Spleen (tissue), 11 donors: ENCODE measurements around the gene APOL4. TPM values are rescaled to one million over a fixed set of nuclear protein-coding genes. Genes with fewer than 3 reads are reported as not detected.

Source experiments
- DNase-seq: peaks from one replicate; pipeline ENCODE4 v3.0.0-alpha.2; 2020
- H3K27ac ChIP-seq, 8 donors: fragments of 200-600 bp; sonication (generic) in 7 of 8; 1 replicate in 4 of 8; 2 replicates in 4 of 8; pipeline versions ENCODE4 v1.5.0 to v1.8.0; 2016 to 2021; ENCODE audit warnings: inconsistent platforms in 4 of 8, mild to moderate bottlenecking in 4 of 8, moderate library complexity in 1 of 8
- H3K27me3 ChIP-seq, 7 donors: fragments of 200-600 bp; sonication (generic) in 6 of 7; replicated peaks in 1 of 7; 1 replicate in 4 of 7; 2 replicates in 3 of 7; pipeline versions ENCODE4 v1.5.0 to v1.8.0; 2016 to 2021; ENCODE audit warnings: inconsistent platforms in 3 of 7, mild to moderate bottlenecking in 1 of 7
- H3K36me3 ChIP-seq, 6 donors: fragments of 200-600 bp; sonication (generic) in 5 of 6; 1 replicate in 4 of 6; 2 replicates in 2 of 6; pipeline versions ENCODE4 v1.5.0 to v1.8.0; 2016 to 2021; ENCODE audit warnings: inconsistent platforms in 2 of 6
- H3K4me1 ChIP-seq, 6 donors: fragments of 200-600 bp; sonication (generic) in 5 of 6; 1 replicate in 3 of 6; 2 replicates in 3 of 6; pipeline versions ENCODE4 v1.5.0 to v1.8.0; 2016 to 2021; ENCODE audit warnings: inconsistent platforms in 3 of 6
- H3K4me3 ChIP-seq, 8 donors: fragments of 200-600 bp; sonication (generic) in 7 of 8; 1 replicate in 4 of 8; 2 replicates in 4 of 8; pipeline versions ENCODE4 v1.5.0 to v1.8.0; 2016 to 2021; ENCODE audit warnings: inconsistent platforms in 4 of 8, mild to moderate bottlenecking in 4 of 8, moderate library complexity in 2 of 8
- H3K9me3 ChIP-seq, 8 donors: fragments of 200-600 bp; sonication (generic) in 7 of 8; 1 replicate in 4 of 8; 2 replicates in 4 of 8; pipeline versions ENCODE4 v1.5.0 to v1.8.0; 2016 to 2021; ENCODE audit warnings: inconsistent platforms in 4 of 8
- POLR2A ChIP-seq, 3 donors: fragments of 450-650 bp; IDR thresholded peaks; one replicate each; pipeline ENCODE4 v1.5.1; 2017; ENCODE audit warnings: antibody characterized with exemption in 3 of 3, mild to moderate bottlenecking in 1 of 3
- POLR2AphosphoS5 ChIP-seq, 3 donors: sonication (generic); formaldehyde crosslinking; IDR thresholded peaks; one replicate each; pipeline ENCODE4 v1.5.1; 2017; ENCODE audit warnings: antibody characterized with exemption in 3 of 3
- WGBS, 5 donors: extraction: QIAGEN DNeasy Blood & Tissue Kit in 3 of 5; methylation state at CpG; one replicate each; pipeline versions ENCODE4 v1.1.5 to v1.1.7; 2013 to 2018; 5-methylcytosine and 5-hydroxymethylcytosine counted together
- intact Hi-C: fragments of 100-400 bp; cut with DNase I; formaldehyde crosslinking; loops from one replicate; pipeline ENCODE4 v1.15.0; 2023; ENCODE audit warnings: low total_unique reads
- polyA plus RNA-seq, 3 donors: library from polyadenylated mRNA; stranded (reverse); fragments of 200-250 nt; gene quantifications; one replicate each; pipeline ENCODE4 v1.2.1, GENCODE V29; 2013
- total RNA-seq, 7 donors: library from RNA; depleted of rRNA in 3 of 7; stranded (reverse); fragments of >200 nt in 3 of 7; fragmentation: NEBNext Ultra II Directional in 4 of 7; extraction: Animal tissue kit (Norgen Biotek cat#: 25700) in 4 of 7; gene quantifications; one replicate each; pipeline versions ENCODE4 v1.1.0 to v1.2.1, GENCODE V29; 2016 to 2021
- TF ChIP-seq, protein P1 (sequence below), 11 experiments: fragments of 200-600 bp in 7 of 11; fragments of 450-650 bp in 4 of 11; sonication (generic) in 4 of 11; IDR thresholded peaks in 8 of 11; conservative IDR thresholded peaks in 3 of 11; 1 replicate in 7 of 11; 2 replicates in 4 of 11; pipeline versions ENCODE4 v1.4.0 to v1.8.0; 2016 to 2021; ENCODE audit warnings: antibody characterized with exemption in 11 of 11, inconsistent platforms in 4 of 11, mild to moderate bottlenecking in 1 of 11
- donor health status: healthy with polysubstance abuse.
- donor health status: DM: no; HTN: no; CAD: no; lungs with moderate emphysema.
- donor health status: DM: no; HTN: no; CAD: no.
- donor health status: Bipolar disorder and iron deficiency.
- donor health status: healthy.
- donor health status: DM: no; HTN: no; CAD: no.
- donor health status: DM: yes; HTN: yes; CAD: no.

Gene APOL4
- total and polyA plus RNA-seq, 10 donors: 2.5 to 14.4 (median 3.9) TPM; not detected in 1

DNA sequence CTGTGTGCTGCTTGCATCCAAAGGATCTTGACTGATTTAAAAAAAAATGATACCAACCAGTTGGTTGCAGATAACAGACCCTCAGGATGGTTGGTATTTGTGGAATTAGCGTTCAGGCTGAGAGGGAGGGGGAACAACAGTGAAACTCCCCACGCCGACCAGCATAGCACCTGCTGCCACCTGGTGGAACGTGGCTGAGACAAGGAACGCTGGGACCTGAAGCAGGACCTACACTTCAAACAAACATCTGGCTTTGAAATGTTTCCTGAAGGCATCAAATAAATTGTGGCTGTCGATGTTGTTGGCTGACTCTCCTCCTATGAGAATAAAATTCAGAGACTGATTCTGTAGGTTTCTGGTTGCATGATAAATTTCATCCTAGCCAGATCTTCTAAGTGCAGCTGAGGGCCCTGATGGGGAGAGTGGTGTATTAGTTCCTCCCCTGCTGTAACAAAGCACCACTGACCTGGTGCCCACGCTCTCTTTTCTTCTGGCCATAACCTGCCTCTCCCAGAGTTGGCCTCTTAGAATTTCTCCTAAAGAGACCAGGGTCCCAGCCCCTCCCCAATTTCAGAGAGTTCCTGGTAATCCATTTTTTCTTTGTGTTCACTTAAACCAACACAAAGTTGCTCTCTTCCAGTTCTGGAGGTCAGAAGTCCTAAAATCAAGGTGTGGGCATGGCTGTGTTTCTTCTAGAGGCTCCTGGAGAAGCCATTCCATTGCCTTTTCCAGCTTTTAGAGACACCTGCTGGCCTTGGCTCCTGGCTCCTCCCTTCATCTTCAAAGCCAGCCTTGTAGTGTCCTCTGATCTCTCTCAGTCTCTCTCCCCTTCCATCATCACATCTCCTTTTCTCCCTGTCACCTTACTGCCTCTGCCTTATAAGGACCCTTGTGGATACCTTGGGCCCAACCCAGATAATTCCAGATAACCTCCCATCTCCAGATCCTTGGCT lies 20.5 kb upstream of the APOL4 start:
- H3K27ac ChIP-seq: no peak overlapping the region
- intact Hi-C loops: no loop called here
- no peaks in the 10 kb centered on the region for H3K27me3 ChIP-seq
- TF ChIP-seq POLR2A (IDR thresholded peaks at IDR 0.05) (no peak), POLR2AphosphoS5 (IDR thresholded peaks at IDR 0.05) (peak in 1 of 3 donors; percentile 36)
- TF ChIP-seq, protein P1, sequence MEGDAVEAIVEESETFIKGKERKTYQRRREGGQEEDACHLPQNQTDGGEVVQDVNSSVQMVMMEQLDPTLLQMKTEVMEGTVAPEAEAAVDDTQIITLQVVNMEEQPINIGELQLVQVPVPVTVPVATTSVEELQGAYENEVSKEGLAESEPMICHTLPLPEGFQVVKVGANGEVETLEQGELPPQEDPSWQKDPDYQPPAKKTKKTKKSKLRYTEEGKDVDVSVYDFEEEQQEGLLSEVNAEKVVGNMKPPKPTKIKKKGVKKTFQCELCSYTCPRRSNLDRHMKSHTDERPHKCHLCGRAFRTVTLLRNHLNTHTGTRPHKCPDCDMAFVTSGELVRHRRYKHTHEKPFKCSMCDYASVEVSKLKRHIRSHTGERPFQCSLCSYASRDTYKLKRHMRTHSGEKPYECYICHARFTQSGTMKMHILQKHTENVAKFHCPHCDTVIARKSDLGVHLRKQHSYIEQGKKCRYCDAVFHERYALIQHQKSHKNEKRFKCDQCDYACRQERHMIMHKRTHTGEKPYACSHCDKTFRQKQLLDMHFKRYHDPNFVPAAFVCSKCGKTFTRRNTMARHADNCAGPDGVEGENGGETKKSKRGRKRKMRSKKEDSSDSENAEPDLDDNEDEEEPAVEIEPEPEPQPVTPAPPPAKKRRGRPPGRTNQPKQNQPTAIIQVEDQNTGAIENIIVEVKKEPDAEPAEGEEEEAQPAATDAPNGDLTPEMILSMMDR (IDR thresholded peaks at IDR 0.05 in 8 of 11, conservative IDR thresholded peaks at IDR 0.05 in 3 of 11): peak; percentile 28 to 72 (median 56)
- no peak overlapping the region for H3K4me3 ChIP-seq
- WGBS, 5 donors: 11 to 17% (median 14%) methylated on average over 7 of the region's 7 CpGs
- no peaks in the 10 kb centered on the region for H3K9me3 ChIP-seq
- peaks cover 0 to 17% (median 8%) of the 10 kb centered on the region in 6 donors for H3K4me1 ChIP-seq
- DNase-seq: peak; percentile 85
- peaks cover 0 to 28% (median 3%) of the 10 kb centered on the region in 6 donors for H3K36me3 ChIP-seq

DNA sequence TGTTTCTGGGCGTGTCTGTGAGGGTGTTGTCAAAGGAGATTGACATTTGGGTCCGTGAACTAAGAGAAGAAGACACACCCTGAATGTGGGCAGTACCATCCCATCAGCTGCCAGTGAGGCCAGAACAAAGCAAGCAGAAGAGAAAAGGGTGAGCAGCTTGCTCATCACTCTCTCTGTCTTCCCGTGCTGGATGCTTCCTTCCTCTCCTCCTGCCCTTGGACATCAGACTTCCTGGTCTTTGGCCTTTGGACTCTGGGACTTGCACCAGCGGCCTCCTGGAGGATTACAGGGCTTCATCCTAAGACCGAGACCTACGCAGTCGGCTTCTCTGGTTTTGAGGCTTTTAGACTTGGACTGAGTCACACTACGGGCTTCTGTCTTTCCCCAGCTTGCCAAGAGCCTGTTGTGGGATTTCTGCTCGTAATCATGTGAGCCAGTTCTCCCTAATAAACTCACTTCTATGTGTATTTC lies 18.9 kb upstream of the APOL4 start:
- no peaks in the 10 kb centered on the region for H3K9me3 ChIP-seq
- H3K36me3 ChIP-seq: peaks cover 0 to 14% (median 0%) of the 10 kb centered on the region in 6 donors
- intact Hi-C loops: no loop called here
- H3K27me3 ChIP-seq: peaks cover 0 to 5% (median 0%) of the 10 kb centered on the region in 7 donors
- TF ChIP-seq POLR2A (IDR thresholded peaks at IDR 0.05) (no peak), POLR2AphosphoS5 (IDR thresholded peaks at IDR 0.05) (peak in 1 of 3 donors; percentile 27)
- no peak overlapping the region for H3K4me3 ChIP-seq
- 56 to 74% (median 64%) methylated on average over 9 of the region's 9 CpGs for WGBS, 5 donors
- H3K27ac ChIP-seq: peak overlapping the region in 4 of 8 donors; percentile 8 to 40 (median 16)
- peaks cover 0 to 17% (median 8%) of the 10 kb centered on the region in 6 donors for H3K4me1 ChIP-seq
- DNase-seq: no peak

DNA sequence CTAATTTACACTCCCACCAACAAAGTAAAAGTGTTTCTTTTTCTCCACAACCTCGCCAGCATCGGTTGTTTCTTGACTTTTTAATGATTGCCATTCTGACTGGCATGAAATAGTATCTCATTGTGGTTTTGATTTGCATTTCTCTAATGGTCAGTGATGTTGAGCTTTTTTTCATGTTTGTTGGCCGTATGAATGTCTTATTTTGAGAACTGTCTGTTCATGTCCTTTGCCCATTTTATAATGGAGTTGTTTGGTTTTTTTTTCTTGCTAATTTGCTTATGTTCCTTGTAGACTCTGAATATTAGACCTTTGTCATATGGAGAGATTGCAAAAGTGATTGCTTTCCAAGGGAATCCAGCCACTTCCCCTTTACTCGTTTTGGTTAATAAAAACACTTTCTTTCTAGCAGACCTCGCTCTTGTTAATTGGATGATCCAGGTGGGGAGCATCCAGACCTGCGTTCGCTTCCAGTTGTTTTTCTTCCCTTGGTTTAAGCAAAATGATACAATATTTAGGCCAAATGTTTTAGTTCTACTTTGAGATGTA lies 17.1 kb upstream of the APOL4 start:
- 74 to 84% (median 78%) methylated on average over 7 of the region's 7 CpGs for WGBS, 5 donors
- H3K9me3 ChIP-seq: no peaks in the 10 kb centered on the region
- TF ChIP-seq, protein P1 (IDR thresholded peaks at IDR 0.05 in 8 of 11, conservative IDR thresholded peaks at IDR 0.05 in 3 of 11): no peak
- TF ChIP-seq POLR2A (IDR thresholded peaks at IDR 0.05) (no peak), POLR2AphosphoS5 (IDR thresholded peaks at IDR 0.05) (no peak)
- no peak overlapping the region for H3K4me3 ChIP-seq
- intact Hi-C loops: no loop called here
- DNase-seq: no peak
- no peaks in the 10 kb centered on the region for H3K36me3 ChIP-seq
- H3K27ac ChIP-seq: no peak overlapping the region
- H3K4me1 ChIP-seq: peaks cover 0 to 24% (median 8%) of the 10 kb centered on the region in 6 donors
- peaks cover 0 to 6% (median 0%) of the 10 kb centered on the region in 7 donors for H3K27me3 ChIP-seq

GRCh38 chr22:36215981-36216380 lies 14.4 kb upstream of the APOL4 start:
- WGBS, 5 donors: 41 to 97% (median 83%) methylated on average over 2 of the region's 2 CpGs
- intact Hi-C loops: no loop called here
- TF ChIP-seq, protein P1 (IDR thresholded peaks at IDR 0.05 in 8 of 11, conservative IDR thresholded peaks at IDR 0.05 in 3 of 11): no peak
- TF ChIP-seq POLR2AphosphoS5 (IDR thresholded peaks at IDR 0.05) (no peak), POLR2A (IDR thresholded peaks at IDR 0.05) (no peak)
- Histone ChIP-seq H3K4me1 (peaks cover 8 to 42% (median 22%) of the 10 kb centered on the region in 6 donors), H3K36me3 (no peaks in the 10 kb centered on the region), H3K27me3 (peaks cover 0 to 6% (median 0%) of the 10 kb centered on the region in 7 donors), H3K9me3 (no peaks in the 10 kb centered on the region), H3K4me3 (no peak overlapping the region), H3K27ac (no peak overlapping the region)
- no peak for DNase-seq
